Measurements from ENCODE around the gene ARL6IP5. TPM values are rescaled to one million over a fixed set of nuclear protein-coding genes. Genes with fewer than 3 reads are reported as not detected.

The ARL6IP5 gene
- total RNA-seq, 1 donor: 177 TPM

GRCh38 chr3:69115731-69116130 lies 31.0 kb downstream of the ARL6IP5 start:
- TF ChIP-seq CTCF (IDR thresholded peaks at IDR 0.05; ENCODE audit: insufficient read depth, low read length): no peak
- no peak overlapping the region for H3K4me3 ChIP-seq (ENCODE audit: low read depth, low read length)
- DNase-seq (ENCODE audit: low read depth): peak; percentile 64

GRCh38 chr3:69116162-69116561 lies 31.4 kb downstream of the ARL6IP5 start:
- no peak for TF ChIP-seq CTCF (IDR thresholded peaks at IDR 0.05; ENCODE audit: insufficient read depth, low read length)
- DNase-seq (ENCODE audit: low read depth): no peak

GRCh38 chr3:69116897-69117296 lies 32.2 kb downstream of the ARL6IP5 start:
- no peak for DNase-seq (ENCODE audit: low read depth)
- no peak for TF ChIP-seq CTCF (IDR thresholded peaks at IDR 0.05; ENCODE audit: insufficient read depth, low read length)
- H3K4me3 ChIP-seq (ENCODE audit: low read depth, low read length): no peak overlapping the region

More at GRCh38 chr3:69116162-69116561, 31.4 kb downstream of the ARL6IP5 start:
- H3K4me3 ChIP-seq (ENCODE audit: low read depth, low read length): no peak overlapping the region

GRCh38 chr3:69118555-69118954 lies 33.8 kb downstream of the ARL6IP5 start:
- no peak for DNase-seq (ENCODE audit: low read depth)
- TF ChIP-seq CTCF (IDR thresholded peaks at IDR 0.05; ENCODE audit: insufficient read depth, low read length): no peak
- no peak overlapping the region for H3K4me3 ChIP-seq (ENCODE audit: low read depth, low read length)

GRCh38 chr3:69119138-69119537 lies 34.4 kb downstream of the ARL6IP5 start:
- no peak for DNase-seq (ENCODE audit: low read depth)
- TF ChIP-seq CTCF (IDR thresholded peaks at IDR 0.05; ENCODE audit: insufficient read depth, low read length): no peak
- no peak overlapping the region for H3K4me3 ChIP-seq (ENCODE audit: low read depth, low read length)

- H3K4me3 ChIP-seq (ENCODE audit: low read depth, low read length): no peak overlapping the region
- TF ChIP-seq CTCF (IDR thresholded peaks at IDR 0.05; ENCODE audit: insufficient read depth, low read length): no peak
- no peak for DNase-seq (ENCODE audit: low read depth)
Observed at GRCh38 chr3:69119681-69120080, 34.9 kb downstream of the ARL6IP5 start.

- H3K4me3 ChIP-seq (ENCODE audit: low read depth, low read length): no peak overlapping the region
- DNase-seq (ENCODE audit: low read depth): peak; percentile 82
- TF ChIP-seq CTCF (IDR thresholded peaks at IDR 0.05; ENCODE audit: insufficient read depth, low read length): peak; percentile 97
Observed at GRCh38 chr3:69120879-69121464, 36.2 kb downstream of the ARL6IP5 start.

All from fibroblast of the aortic adventitia (primary cell).